GM19372 (cell line): ENCODE measurements around the gene DCDC2.
"Not testable (repeated sequence)": the region's sequence is repeated elsewhere in the genome, so short reads cannot be mapped to it uniquely, and the experiment has no call there.

ENCODE experiments used
- ATAC-seq: cut with Tn5 transposase; IDR thresholded peaks from one replicate; pipeline ENCODE4 v1.9.1; 2021; ENCODE audit warnings: mild to moderate bottlenecking, low read depth, moderate library complexity; ENCODE audit not compliant: unreplicated experiment

DCDC2 gene

DNA sequence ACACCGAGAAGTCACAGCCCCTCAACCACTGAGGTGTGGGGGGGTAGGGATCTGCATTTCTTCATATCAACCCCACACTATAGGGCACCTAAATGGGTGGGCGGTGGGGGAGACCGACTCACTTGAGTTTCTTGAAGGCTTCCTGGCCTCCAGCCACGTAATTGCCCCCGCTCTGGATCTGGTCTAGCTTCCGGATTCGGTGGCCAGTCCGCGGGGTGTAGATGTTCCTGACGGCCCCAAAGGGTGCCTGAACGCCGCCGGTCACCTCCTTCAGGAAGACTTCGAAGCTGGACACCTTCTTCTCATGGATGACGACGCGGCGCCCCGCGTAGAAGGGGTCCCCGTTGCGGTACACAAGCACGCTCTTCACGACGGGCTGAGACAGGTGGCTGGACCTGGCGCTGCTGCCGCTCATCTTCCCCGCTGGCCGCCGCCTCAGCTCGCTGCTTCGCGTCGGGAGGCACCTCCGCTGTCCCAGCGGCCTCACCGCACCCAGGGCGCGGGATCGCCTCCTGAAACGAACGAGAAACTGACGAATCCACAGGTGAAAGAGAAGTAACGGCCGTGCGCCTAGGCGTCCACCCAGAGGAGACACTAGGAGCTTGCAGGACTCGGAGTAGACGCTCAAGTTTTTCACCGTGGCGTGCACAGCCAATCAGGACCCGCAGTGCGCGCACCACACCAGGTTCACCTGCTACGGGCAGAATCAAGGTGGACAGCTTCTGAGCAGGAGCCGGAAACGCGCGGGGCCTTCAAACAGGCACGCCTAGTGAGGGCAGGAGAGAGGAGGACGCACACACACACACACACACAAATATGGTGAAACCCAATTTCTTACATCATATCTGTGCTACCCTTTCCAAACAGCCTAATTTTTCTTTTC is at the start of gene DCDC2:
TSS of gene DCDC2 (minus strand) at position 724 of the 883 bp plus-strand sequence. CDS start at position 415, 309 bp downstream.
- ATAC-seq, result no peak

DNA sequence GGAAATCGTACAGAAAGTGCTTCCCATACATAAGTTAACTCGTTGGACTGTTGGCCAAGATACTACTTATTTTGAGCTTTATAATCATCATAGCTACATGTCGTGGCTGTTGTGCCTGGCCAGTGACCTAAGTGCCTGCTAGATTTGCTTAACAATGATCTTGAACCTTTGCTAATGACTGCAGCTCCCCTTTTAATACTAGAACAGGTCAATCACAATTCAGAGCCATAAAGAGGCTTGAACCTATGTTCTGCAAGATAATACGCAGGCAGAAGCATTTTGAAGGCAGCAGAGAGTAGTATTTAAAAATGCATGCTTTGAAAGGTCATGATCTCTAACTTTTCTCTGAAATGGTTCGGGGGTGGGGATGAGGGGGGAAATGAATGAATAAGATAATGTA is 47.4 kb upstream of the DCDC2 start:
- no peak for ATAC-seq

DNA sequence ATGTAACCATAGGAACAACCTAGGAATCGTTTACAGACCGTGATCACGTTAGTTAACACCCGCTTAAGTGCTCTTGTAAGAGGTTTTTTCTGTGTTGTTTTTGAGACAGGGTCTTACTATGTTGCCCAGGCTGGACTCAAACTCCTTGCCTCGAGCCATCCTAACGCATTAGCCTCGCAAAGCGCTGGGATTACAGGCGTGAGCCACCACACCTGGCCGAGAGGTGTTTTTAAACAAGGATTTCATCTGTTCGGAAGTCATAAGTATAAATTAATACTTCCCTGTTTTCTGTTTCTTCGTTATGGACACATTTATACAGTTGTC is 45.6 kb upstream of the DCDC2 start:
- no peak for ATAC-seq

DNA sequence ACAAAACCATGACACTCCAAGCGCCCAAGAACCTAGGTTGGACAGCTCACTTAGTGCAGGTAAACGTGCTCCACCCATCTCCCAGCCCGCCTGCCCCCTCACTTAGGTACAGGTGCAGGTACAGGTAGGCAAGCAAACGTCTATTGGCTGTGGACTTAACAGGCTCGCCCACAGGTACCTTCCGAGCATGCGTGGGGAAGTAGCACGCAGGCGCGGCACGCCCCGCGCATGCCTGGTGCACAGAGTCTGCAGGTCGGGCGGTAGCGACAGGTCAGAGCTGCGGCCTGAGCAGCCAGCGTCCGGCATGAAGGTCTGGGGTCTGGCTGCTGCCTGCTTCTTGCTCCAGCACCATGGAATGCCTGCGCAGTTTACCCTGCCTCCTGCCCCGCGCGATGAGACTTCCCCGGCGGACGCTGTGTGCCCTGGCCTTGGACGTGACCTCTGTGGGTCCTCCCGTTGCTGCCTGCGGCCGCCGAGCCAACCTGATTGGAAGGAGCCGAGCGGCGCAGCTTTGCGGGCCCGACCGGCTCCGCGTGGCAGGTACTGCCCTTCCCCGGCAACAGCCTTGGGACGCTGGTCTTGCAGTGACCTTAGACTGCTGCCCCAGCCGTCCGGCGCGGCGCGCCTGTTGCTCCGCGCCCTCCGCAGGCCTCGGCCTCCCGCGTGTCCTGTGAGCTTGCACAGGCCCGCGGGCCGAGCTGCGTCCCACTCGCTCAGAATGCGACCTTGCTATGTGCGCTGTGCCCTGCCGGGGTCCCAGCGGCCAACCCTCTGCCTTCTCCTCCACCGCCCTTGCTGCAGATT is 45.0 kb upstream of the DCDC2 start, which contains the start of gene MRS2:
TSS of gene MRS2 (plus strand) at position 240 of the 804 bp plus-strand sequence. CDS start at position 351, 111 bp downstream.
- ATAC-seq, result peak; percentile 95

DNA sequence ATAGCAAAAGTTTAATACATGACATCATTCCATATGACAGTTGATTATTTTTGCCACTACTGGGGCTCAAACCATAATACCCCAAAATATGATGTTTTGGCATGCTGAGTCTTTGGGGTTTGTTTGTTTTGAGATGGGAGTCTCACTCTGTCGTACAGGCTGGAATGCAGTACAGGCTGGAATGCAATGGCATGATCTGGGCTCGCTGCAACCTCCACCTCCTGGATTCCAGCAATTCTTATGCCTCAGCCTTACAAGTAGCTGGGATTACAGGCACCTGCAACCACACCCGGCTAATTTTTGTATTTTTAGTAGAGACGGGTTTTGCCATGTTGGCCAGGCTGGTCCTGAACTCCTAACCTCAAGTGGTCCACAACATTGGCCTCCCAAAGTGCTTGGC is 43.6 kb upstream of the DCDC2 start:
- ATAC-seq, result no peak

DNA sequence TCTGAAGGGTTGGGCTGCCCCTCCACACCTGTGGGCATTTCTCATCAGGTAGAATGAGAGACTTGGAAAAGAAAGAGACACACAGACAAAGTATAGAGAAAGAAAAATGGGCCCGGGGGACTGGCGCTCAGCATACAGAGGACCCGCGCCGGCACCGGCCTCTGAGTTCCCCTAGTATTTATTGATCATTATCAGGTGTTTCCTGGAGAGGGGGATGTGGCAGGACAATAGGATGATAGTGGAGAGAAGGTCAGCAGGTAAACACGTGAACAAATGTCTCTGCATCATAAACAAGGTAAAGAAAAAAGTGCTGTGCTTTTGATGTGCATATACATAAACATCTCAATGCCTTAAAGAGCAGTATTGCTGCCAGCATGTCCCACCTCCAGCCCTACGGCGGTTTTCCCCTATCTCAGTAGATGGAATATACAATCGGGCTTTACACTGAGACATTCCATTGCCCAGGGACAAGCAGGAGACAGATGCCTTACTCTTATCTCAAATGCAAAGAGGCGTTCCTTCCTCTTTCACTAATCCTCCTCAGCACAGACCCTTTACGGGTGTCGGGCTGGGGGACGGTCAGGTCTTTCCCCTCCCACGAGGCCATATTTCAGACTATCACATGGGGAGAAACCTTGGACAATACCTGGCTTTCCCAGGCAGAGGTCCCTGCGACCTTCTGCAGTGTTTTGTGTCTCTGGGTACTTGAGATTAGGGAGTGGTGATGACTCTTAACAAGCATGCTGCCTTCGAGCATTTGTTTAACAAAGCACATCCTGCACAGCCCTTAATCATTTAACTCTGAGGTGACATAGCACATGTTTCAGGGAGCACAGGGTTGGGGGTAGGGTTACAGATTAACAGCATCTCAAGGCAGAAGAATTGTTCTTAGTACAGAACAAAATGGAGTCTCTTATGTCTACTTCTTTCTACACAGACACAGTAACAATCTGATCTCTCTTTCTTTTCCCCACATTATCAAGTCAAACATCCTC is 42.5 kb upstream of the DCDC2 start:
- ATAC-seq, result not testable (repeated sequence)

DNA sequence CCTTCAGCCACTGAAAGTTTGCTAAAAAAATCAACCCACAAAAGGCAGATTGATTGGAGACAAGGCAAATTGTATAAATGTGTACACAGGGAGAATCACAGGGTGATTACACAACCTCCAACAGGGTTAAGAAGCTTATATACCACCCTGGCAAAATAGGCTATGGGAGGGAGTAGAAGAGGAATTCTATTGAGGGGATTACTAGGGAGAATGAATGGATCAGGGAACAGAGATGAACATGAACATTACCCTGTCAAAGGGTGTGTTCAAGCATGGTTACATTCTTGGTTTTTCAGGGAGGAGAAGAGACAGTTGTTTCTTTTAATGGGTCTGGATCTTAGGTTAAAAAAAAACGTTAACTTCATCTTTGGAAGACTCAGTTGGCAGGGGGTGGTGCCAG is 39.8 kb upstream of the DCDC2 start:
- no peak for ATAC-seq

DNA sequence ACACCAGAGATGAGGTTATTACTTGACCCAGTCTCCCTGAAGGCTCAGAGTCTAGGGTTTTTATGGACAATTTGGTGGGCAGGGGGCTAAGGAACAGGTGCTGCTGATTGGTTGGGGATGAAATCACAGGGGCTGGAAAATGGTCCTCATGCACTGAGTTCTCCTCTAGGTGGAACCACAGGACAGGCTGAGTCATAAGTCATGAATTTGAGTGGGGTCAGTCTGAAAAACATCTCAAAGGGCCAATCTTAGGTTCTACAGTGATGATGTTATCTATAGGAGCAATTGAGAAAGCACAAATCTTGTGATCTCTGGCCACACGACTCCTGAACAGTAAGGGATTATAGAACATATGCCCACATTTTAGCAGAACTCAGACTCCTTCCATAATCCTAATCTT is 39.0 kb upstream of the DCDC2 start:
- ATAC-seq, result no peak

DNA sequence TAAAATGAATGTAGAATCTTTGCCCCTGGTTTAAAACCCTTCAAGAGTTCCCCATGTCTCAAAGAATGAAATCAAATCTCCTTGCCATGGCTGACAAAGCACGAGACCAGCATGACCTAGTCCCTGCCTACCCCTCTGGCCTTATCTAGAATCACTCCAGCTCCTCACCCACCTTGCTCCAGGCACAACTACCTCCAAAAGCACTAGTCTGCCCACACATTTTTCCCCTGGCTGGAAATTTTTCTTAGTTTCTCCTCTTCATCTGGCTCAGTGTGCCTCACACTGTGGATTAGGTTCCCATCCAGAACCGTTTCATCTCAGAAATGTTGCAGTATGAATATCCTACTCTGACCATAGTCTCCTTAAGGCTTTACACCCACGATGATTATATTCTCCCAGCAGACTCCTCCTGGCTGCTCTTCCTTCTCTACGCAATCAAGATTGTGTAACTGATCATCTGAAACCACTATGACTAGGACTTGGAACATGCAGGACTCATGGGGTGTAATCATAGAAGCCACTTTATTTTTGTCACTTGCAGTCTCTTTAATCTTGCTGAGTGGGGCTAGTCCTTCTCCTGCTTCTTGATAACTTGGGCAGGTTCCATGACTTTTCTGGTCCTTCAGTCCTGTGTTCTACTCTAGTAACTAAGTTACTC is 37.0 kb upstream of the DCDC2 start:
- ATAC-seq, result no peak

DNA sequence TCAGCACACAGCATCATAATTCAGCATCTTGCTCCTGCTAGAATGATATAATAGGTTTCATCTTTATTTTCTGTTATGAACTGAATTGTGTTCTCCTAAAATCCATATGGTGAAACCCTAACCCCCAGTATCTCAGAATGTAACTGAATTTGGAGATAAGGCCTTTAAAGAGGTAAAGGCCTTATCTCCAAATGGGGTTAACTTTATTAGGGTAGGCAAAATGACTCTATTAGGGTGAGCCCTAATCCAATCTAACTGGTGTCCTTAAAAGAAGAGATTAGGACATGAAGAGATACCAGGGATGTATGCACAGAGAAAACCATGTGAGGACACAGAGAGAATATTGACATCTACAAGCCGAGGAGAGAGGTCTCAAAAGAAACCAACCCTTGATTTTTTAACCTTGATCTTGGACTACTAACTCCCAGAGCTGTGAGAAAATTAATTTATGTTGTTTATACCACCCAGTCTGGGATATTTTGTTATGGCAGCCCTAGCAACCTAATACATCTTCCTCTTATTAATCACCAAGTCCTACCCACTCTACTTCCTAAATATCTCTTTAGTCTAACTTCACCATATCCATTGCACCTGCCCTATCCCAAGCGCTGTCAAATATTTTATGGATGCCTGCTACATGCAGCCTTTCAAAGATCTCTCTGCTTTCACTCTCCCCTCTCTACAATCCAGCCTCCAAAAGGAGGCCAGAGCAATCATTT is 36.4 kb upstream of the DCDC2 start:
- no peak for ATAC-seq

DNA sequence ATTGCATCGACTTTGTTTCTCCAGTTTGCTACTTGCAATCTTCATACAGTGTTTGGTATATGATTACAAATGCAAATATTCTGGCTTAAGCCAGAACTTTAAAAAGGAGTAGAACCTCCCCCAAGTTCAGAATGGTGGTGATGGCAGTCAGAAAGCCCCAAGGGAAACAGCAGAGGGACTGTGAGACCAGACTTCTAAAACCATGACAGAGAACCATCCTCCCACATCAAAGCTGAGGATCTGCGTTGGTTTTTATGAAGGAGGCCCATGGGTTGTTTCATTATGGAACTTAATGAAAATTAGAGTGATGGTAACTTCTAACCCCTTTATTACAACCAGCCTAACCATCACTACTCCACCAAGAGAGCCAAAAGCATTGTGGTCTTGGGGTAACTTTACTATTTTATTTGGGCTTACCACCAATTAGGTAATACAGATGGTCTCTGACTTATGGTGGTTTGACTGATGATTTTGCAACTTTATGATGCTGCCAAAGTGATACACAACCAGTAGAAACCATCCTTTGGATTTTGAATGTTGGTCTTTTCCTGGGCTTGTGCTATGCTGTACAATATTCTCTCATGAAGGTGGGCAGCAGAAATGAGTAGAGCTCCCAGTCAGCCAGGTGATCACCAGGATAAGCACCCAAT is 34.0 kb upstream of the DCDC2 start:
- ATAC-seq, result peak; percentile 96

DNA sequence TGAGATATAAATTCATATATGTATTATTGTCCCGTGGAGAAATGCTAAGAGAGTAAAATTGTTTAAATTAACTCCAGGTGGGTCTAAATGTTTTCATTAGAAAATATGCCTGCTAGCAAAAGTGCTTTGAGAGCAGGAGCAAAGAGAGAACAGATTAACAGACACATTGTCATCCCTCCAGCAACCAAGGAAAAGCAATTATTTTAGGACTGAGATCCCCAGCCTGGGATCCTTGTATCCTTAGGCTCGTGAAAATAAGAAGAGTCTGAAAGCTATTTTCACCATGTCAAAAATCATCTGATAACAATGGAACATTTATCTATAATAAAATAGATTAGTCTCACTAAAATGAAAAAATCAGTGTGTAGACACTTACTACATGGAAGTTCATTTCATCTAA is 33.3 kb upstream of the DCDC2 start:
- ATAC-seq, result no peak

DNA sequence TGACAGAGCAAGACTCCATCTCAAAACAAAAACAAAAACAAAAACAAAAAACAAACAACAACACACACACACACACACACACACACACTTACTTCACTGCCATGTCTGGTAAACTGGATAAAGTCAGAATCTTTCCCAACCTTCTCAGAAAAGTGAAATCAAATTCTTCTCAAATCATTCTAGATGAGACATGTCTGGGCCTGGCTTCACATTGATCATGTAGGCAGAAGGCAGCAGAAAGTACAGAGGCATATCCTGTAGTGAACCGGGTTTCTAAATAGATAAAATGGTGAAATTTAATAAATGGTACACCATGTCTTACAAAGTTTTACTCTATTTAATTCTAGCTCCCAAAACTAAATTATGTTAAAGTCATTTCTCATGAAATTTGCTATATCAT is 30.0 kb upstream of the DCDC2 start:
- no peak for ATAC-seq

DNA sequence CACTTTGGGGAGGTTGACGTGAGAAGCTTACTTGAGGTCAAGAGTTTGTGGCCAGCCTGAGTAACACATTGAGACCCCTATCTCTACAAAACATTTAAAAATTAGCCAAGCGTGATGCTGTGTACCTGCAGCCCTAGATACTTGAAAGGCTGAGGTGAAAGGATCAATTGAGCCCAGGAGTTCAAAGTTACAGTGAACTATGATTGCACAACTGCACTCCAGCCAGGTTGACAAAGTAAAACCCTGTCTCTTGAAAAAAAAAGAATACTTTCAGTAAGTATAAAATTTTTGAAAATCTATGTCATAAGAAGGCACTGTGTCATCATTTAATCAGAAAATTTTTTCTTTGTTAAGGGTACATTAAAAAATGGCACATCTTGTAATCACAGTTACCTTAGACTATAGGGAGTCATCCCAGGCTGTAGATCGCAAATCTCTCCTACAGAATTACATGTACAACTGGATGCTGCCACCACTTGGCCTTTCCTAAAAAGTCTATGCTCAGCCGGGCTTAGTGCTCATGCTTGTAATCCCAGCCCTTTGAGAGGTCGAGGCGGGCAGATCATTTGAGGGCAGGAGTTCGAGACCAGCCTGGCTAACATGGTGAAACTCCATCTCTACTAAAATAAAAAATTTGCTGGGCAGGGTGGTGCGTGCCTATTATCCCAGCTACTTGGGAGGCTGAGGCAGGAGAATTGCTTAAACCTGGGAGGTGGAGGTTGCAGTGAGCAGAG is 27.8 kb upstream of the DCDC2 start:
- ATAC-seq, result no peak

DNA sequence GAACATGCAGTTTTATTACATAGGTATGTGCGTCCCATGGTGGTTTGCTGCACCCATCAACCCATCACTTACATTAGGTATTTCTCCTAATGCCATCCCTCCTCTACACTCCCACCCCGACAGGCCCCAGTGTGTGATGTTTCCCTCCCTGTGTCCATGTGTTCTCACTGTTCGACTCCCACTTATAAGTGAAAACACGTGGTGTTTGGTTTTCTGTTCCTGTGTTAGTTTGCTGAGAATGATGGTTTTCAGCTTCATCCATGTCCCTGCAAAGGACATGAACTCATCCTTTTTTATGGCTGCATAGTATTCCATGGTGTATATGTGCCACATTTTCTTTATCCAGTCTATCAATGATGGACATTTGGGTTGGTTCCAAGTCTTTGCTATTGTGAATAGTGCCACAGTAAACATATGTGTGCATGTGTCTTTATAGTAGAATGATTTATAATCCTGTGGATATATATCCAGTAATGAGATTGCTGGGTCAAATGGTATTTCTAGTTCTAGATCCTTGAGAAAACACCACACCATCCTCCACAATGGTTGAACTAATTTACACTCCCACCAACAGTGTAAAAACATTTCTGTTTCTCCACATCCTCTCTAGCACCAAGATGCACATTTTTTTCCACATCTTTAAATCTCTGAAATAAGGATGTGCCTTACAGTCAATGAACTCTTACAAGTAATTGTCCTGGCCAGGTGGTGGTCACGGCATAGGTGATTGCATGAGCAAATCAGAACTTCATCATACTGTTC is 26.7 kb upstream of the DCDC2 start:
- ATAC-seq, result not testable (repeated sequence)

DNA sequence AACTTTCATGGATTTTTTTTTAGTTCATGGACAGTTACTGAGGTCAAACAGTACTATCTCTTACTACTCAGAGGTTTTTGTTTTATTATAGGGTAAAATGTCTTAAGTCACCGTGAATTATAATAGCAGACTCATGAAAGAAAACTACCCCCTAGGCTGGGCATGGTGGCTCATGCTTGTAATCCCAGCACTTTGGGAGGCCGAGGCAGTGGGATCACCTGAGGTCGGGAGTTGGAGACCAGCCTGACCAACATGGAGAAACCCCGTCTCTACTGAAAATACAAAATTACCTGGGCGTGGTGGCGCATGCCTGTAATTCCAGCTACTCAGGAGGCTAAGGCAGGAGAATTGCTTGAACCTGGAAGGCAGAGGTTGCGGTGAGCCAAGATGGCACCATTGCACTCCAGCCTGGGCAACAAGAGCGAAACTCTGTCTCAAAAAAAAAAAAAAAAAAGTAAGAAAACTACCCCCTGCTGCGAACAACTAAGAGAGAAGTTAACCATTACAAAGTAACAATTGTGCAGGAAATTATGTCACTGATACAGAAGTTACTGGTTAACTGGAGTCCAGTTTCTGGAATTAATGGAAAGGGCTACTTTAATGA is 25.1 kb upstream of the DCDC2 start:
- not testable (repeated sequence) for ATAC-seq

DNA sequence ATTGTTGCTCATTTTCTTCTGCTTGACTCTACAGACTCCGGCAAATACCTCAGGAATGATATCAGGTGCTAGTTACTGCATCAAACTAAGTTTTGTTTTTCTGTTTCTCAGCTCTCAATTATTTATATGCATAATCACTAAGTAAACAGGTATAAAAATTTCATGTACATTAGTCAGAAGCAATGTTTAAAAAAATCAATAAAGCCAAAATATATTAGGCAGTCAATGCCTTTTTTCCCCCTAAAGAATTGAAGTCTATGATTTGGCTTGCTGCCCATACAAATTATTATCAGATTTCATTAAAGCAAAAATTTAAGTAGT is 24.3 kb upstream of the DCDC2 start:
- ATAC-seq, result no peak
